ENCODE data around the gene ULK4. TPM values are rescaled to one million over a fixed set of nuclear protein-coding genes. Genes with fewer than 3 reads are reported as not detected.

ULK4 gene
- total RNA-seq, 2 experiments from 2014 or later, result 21.0 to 21.6 TPM

DNA sequence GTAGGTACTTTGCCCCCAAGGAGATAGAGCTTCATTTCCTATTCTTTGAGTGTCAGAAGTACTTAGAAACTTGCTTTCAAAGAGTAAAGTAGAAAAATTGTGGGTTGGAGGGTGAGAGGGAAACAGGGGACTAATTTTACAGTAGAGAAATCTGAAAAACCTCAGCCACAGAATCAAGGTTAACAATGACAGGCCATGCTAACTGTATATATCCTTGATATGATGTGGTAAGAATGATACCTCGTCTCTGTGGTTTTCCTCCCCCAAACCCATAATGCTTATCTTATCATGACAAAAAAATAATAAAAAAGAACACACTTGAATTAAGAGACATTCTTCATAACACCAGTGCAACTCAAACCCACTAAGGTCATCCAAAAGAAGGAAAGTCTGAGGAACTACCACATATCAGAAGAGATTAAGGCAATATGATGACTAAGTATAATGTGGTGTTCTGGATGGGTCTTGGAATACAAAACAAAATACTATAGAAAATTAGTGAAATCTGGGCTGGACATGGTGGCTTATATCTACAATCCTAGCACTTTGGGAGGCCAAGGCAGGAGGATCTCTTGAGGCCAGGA, 360.4 kb downstream of the ULK4 start:
- no peak overlapping the region for H3K4me3 Mint-ChIP-seq
- ChIA-PET CTCF (no interaction called here), POLR2A (no interaction called here)
- H3K36me3 Mint-ChIP-seq (ENCODE audit: low read depth), result no peaks in the 10 kb centered on the region
- peaks cover 6% of the 10 kb centered on the region for H3K4me1 Mint-ChIP-seq
- DNase-seq, result no peak
- no peak overlapping the region for H3K27ac Mint-ChIP-seq
- H3K9me3 Mint-ChIP-seq, result no peaks in the 10 kb centered on the region
- no peaks in the 10 kb centered on the region for H3K27me3 Mint-ChIP-seq

DNA sequence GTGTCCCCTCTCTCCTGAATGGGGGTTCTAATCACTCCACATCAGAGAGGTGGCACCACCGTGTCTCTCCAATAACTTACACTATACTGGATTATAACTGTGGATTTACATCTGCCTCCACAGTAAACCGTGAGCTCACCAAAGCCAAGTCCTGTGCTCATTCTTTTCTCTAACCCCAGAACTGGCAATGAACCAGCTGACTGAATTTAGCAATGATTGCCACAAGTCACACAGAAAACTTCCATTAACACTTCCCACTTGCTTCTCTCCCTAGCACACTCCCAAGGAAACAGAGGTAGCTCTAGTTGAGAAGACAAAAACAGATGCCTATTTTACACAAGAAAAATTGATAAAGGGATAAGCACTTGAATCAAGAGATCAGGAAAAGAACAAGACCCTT, 361.3 kb downstream of the ULK4 start:
- Mint-ChIP-seq H3K36me3 (ENCODE audit: low read depth) (no peaks in the 10 kb centered on the region), H3K4me1 (peaks cover 6% of the 10 kb centered on the region), H3K9me3 (no peaks in the 10 kb centered on the region), H3K27me3 (no peaks in the 10 kb centered on the region), H3K4me3 (no peak overlapping the region), H3K27ac (no peak overlapping the region)
- POLR2A ChIA-PET, result no interaction called here
- CTCF ChIA-PET, result no interaction called here
- no peak for DNase-seq

DNA sequence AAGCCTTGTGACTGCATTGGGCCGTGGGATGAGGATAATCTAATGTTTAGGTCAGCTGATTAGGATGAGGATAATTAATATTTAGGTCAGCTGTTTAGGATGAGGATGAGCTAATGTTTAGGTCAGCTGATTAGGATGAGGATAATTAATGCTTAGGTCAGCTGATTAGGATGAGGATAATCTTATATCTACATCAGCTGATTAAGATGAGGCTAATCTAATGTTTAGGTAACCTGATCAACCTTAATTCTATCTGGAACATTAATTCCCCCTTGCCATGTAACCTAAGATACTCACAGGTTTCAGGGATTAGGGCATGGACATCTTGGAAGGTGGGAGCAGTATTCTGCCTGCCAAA, 362.8 kb downstream of the ULK4 start:
- no peak for DNase-seq
- no peak overlapping the region for H3K4me3 Mint-ChIP-seq
- no peaks in the 10 kb centered on the region for H3K9me3 Mint-ChIP-seq
- ChIA-PET POLR2A (no interaction called here), CTCF (no interaction called here)
- H3K27ac Mint-ChIP-seq, result no peak overlapping the region
- no peaks in the 10 kb centered on the region for H3K36me3 Mint-ChIP-seq (ENCODE audit: low read depth)
- H3K27me3 Mint-ChIP-seq, result no peaks in the 10 kb centered on the region
- peaks cover 6% of the 10 kb centered on the region for H3K4me1 Mint-ChIP-seq

DNA sequence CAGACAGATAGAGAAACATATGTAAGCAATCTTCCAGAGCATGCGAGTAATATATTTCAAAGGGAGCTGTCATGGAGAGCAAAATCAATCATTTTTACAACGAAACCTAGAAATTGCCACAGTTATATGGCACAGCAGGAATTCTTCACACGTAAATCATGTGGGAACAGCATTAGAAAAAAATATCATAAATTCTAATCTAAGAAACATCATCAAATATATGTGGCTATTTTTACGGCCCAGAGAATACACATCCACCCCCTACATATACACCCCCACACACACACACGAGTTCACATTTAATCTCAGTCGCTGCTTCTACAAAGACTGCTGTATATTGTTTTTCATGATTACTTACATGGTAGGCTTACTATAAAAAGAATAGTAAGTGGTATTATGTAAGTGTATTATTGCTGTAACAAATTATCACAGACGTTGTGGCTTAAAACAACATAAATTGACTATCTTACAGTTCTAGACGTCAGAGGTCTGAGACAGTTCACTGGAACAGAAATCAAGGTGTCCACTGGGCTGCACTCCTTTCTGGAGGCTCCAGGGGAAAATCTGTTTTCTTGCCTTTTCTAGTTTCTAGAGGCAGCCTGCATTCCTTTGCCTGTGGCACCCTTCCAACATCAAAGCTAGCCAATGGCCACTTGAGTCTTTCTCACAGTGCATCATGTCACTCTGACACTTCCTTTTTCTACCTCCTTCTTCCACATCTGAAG, 363.3 kb downstream of the ULK4 start:
- H3K4me1 Mint-ChIP-seq, result peaks cover 6% of the 10 kb centered on the region
- no peaks in the 10 kb centered on the region for H3K27me3 Mint-ChIP-seq
- no peak for DNase-seq
- POLR2A ChIA-PET, result no interaction called here
- no peak overlapping the region for H3K4me3 Mint-ChIP-seq
- CTCF ChIA-PET, result no interaction called here
- no peaks in the 10 kb centered on the region for H3K36me3 Mint-ChIP-seq (ENCODE audit: low read depth)
- no peaks in the 10 kb centered on the region for H3K9me3 Mint-ChIP-seq
- no peak overlapping the region for H3K27ac Mint-ChIP-seq

DNA sequence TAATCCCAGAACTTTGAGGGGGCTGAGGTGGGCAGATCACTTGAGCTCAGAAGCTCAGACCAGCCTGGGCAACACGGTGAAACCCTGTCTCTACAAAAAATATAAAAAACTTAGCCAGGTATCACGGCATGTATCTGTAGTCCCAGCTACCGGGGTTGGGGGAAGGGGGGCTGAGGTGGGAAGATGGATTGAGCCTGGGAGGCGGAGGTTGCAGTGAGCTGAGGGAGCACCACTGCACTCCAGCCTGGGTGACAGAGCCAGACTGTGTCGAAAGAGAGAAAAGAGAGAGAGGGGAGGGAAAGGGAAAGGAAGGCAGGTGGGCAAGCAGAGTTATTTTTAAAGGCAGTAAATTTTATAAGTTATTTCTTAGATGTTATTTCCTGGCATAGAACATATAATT, 368.1 kb downstream of the ULK4 start:
- H3K27ac Mint-ChIP-seq, result no peak overlapping the region
- no peaks in the 10 kb centered on the region for H3K9me3 Mint-ChIP-seq
- no peaks in the 10 kb centered on the region for H3K36me3 Mint-ChIP-seq (ENCODE audit: low read depth)
- H3K4me3 Mint-ChIP-seq, result no peak overlapping the region
- DNase-seq, result no peak
- H3K27me3 Mint-ChIP-seq, result no peaks in the 10 kb centered on the region
- H3K4me1 Mint-ChIP-seq, result peaks cover 4% of the 10 kb centered on the region
- ChIA-PET CTCF (interaction anchor here (0.9 kb wide), 1 partner anchor 12 kb away, joined by 3 read pairs; no protein-coding TSS in a partner anchor), POLR2A (no interaction called here)

DNA sequence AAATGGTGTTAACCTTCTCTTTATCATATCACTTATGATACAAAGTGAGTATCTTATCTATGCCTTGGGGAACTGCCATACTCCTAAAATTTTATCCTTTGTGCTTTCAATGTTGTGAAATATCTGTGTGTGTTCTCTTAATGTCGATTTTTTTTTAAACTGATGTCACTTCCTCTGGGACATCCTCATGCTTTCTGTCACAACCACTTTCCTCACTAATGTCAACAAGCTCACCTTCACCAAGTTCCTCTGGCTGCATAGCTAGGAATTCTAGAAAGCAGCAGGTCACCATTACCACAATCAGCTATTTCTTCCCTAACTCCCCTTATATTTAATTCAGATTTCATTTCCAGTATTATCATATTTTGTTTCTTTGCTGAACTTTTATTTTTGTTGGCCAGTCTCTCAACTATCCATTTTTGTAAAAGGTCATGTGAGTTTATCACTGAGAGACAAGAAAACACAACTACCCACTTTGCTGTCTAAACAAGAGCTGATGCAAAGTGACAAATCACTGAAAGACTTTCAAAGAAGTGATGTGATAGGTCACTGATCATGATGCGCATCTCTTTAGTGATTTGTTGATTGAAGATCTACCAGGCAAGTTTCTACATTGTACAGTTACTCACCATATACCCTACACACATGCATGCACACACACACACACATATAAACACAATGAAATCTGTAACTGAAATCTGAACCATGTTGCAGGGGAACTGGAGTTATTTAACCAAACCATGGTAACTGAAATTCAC, 369.0 kb downstream of the ULK4 start:
- ChIA-PET POLR2A (no interaction called here), CTCF (interaction anchor here (0.9 kb wide), 1 partner anchor 11 kb away, joined by 3 read pairs; no protein-coding TSS in a partner anchor)
- H3K27me3 Mint-ChIP-seq, result no peaks in the 10 kb centered on the region
- no peaks in the 10 kb centered on the region for H3K36me3 Mint-ChIP-seq (ENCODE audit: low read depth)
- no peak overlapping the region for H3K4me3 Mint-ChIP-seq
- DNase-seq, result no peak
- no peaks in the 10 kb centered on the region for H3K9me3 Mint-ChIP-seq
- peaks cover 4% of the 10 kb centered on the region for H3K4me1 Mint-ChIP-seq
- no peak overlapping the region for H3K27ac Mint-ChIP-seq

DNA sequence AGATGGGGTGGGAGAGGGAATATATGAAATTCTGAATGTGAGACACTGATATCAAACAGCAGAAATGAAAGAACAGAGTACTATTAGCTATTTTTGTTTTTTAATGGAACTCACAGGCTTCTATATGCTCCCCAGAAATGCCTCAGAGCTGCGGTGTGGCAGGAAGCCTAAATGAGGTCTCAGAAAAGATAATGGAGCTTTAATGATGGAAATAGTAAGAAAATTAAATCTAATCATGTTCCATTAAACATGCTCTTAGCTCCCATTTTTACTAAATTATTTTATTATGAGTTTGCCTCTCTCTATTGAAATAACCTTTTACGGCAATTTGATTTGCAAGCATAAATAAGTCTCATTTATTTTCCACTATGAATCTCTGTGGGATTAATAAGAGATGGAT, 378.9 kb downstream of the ULK4 start:
- no peak overlapping the region for H3K27ac Mint-ChIP-seq
- H3K4me1 Mint-ChIP-seq, result no peaks in the 10 kb centered on the region
- no peak for DNase-seq
- CTCF ChIA-PET, result no interaction called here
- H3K4me3 Mint-ChIP-seq, result no peak overlapping the region
- H3K27me3 Mint-ChIP-seq, result no peaks in the 10 kb centered on the region
- peaks cover 4% of the 10 kb centered on the region for H3K9me3 Mint-ChIP-seq
- POLR2A ChIA-PET, result no interaction called here
- H3K36me3 Mint-ChIP-seq (ENCODE audit: low read depth), result peaks cover 5% of the 10 kb centered on the region

DNA sequence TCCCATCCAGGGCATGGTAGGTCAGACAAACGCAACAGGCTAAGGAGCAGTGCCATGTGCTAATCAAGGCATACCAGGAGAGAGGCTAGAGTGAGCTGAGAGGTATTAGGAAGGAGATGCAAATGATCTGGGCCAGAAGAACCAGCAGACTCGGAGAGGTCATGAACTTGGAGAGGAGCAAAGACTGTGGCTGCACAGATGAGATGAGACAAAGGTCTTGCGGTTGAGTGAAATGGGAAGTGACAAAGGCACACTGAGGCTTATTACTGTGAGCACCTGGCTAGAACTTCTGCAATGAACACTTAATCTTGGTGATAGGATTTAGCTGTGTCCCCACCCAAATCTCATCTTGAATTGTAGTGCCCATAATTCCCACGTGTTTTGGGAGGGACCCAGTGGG, 380.2 kb downstream of the ULK4 start:
- no peaks in the 10 kb centered on the region for H3K27me3 Mint-ChIP-seq
- no peak for DNase-seq
- peaks cover 5% of the 10 kb centered on the region for H3K36me3 Mint-ChIP-seq (ENCODE audit: low read depth)
- H3K4me3 Mint-ChIP-seq, result no peak overlapping the region
- no peak overlapping the region for H3K27ac Mint-ChIP-seq
- no peaks in the 10 kb centered on the region for H3K4me1 Mint-ChIP-seq
- ChIA-PET POLR2A (no interaction called here), CTCF (interaction anchor here (0.8 kb wide), 1 partner anchor 12 kb away, joined by 3 read pairs; no protein-coding TSS in a partner anchor)
- H3K9me3 Mint-ChIP-seq, result peaks cover 4% of the 10 kb centered on the region

DNA sequence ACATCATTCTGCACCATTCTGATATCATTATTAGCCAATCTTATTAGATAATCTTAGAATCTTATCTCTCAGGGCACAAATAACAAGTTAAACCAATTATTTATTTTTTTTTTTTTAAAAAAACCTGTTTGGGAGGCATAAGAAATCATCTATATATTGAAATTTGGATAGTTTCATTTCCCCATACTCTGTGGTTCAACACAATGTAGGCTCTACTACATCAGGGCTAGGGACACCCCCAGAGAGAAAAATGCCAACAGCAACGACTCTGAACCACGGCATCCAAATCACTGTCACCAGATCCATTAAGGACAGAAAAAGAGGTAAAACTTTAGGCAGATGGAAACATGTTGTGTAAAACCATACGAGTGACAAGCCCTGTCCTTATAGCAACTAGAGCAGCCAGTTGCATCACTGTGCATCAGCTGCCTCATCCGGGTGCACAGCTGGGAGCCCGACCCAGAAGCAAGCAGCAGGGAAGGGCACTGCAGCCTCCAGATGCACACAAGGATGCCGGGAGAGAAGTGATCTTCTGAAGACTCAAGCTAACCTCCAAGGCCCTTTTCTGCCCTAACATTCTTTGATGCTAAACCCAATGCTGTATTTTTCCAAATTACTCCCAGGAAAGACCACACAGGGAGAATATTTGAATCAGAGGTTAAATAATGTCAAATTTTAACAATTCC, 381.5 kb downstream of the ULK4 start:
- Mint-ChIP-seq H3K36me3 (ENCODE audit: low read depth) (peaks cover 3% of the 10 kb centered on the region), H3K4me3 (no peak overlapping the region), H3K9me3 (peaks cover 2% of the 10 kb centered on the region), H3K27me3 (no peaks in the 10 kb centered on the region), H3K27ac (no peak overlapping the region), H3K4me1 (no peaks in the 10 kb centered on the region)
- ChIA-PET POLR2A (no interaction called here), CTCF (no interaction called here)
- no peak for DNase-seq

DNA sequence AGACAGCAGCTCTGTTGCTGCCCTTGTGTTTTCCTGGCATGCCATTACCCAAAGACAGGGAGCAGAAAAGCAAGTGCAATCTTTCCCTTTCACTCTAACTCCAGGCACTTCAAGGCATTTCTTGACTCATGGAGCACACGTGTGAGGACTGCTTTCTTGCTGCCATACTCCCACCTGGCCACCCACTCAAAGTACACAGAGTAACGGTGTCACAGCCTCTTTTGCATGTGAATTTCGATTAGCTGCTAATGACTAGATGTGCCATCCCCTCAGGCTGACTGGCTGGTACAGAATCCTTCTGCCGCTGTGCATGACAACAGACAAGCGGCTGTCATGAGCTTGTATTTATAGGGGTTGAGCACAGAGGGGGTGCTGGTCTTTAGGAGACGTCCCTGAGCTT, 382.0 kb downstream of the ULK4 start:
- no peak for DNase-seq
- H3K4me1 Mint-ChIP-seq, result no peaks in the 10 kb centered on the region
- POLR2A ChIA-PET, result no interaction called here
- no peaks in the 10 kb centered on the region for H3K27me3 Mint-ChIP-seq
- no peak overlapping the region for H3K4me3 Mint-ChIP-seq
- H3K36me3 Mint-ChIP-seq (ENCODE audit: low read depth), result no peaks in the 10 kb centered on the region
- no peak overlapping the region for H3K27ac Mint-ChIP-seq
- H3K9me3 Mint-ChIP-seq, result peaks cover 2% of the 10 kb centered on the region
- CTCF ChIA-PET, result no interaction called here

DNA sequence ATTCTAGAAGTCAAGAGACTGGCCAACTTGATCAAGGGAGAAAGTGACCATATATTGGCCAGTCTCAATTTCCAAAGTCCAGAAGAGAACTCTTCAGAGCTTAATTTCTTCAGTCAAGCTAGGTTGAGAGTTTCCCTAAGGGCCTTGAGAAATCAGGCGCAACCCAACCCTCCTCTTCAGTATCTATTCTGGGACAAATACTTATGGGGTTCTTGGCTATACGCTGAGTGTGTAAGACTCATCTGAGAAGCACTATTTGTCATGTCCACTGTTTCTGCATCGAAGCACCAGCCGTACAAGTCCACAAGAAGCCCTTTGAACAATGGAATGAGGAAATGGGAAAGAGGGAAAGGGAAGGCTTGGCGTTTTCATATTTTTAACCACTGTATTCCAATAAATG, 383.1 kb downstream of the ULK4 start:
- H3K36me3 Mint-ChIP-seq (ENCODE audit: low read depth), result no peaks in the 10 kb centered on the region
- DNase-seq, result no peak
- H3K9me3 Mint-ChIP-seq, result peaks cover 2% of the 10 kb centered on the region
- no peaks in the 10 kb centered on the region for H3K4me1 Mint-ChIP-seq
- ChIA-PET POLR2A (no interaction called here), CTCF (no interaction called here)
- no peaks in the 10 kb centered on the region for H3K27me3 Mint-ChIP-seq
- no peak overlapping the region for H3K27ac Mint-ChIP-seq
- no peak overlapping the region for H3K4me3 Mint-ChIP-seq

DNA sequence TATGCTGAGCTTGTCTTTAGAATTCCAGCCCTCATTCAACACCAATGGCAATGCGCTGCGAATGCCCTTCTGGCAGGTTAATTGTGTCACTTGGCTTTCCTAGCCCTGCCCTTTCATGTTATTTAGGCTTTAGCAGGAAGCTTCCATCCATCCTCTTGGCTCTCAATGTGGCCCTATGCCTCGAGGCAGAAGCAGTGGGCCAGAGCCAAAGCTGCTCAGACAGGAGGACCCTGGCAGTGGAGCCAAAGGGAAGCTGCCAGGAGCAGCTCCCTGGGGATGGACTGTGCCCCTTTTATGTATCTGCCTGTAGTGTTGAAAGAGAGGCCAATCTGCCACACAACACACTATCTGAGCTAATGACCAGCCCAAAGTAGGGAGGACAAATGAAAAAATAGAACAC, 386.2 kb downstream of the ULK4 start:
- CTCF ChIA-PET, result no interaction called here
- H3K4me3 Mint-ChIP-seq, result no peak overlapping the region
- H3K4me1 Mint-ChIP-seq, result no peaks in the 10 kb centered on the region
- H3K36me3 Mint-ChIP-seq (ENCODE audit: low read depth), result no peaks in the 10 kb centered on the region
- DNase-seq, result no peak
- POLR2A ChIA-PET, result no interaction called here
- H3K27ac Mint-ChIP-seq, result no peak overlapping the region
- peaks cover 2% of the 10 kb centered on the region for H3K9me3 Mint-ChIP-seq
- no peaks in the 10 kb centered on the region for H3K27me3 Mint-ChIP-seq

DNA sequence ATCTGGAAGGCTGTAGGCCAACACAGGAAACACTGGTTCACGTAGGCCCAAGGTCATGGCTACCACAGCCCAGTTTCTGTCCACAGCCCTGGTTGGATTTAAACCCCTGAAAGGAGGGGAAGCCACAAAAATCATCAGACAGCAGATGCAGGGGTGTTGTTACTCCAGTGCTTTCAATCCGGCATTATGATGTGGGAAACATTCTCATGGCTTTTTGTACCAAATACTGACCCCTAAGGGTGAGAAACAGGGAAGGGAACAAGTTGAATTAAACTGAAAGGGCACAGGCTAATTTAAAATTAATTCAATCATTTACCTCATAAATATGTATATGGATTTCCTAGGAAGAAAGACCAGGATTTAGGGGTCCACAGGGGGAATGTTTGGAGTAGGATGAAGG, 387.0 kb downstream of the ULK4 start:
- H3K27me3 Mint-ChIP-seq, result no peaks in the 10 kb centered on the region
- ChIA-PET CTCF (no interaction called here), POLR2A (no interaction called here)
- no peaks in the 10 kb centered on the region for H3K36me3 Mint-ChIP-seq (ENCODE audit: low read depth)
- H3K27ac Mint-ChIP-seq, result no peak overlapping the region
- peaks cover 2% of the 10 kb centered on the region for H3K9me3 Mint-ChIP-seq
- no peak for DNase-seq
- H3K4me1 Mint-ChIP-seq, result no peaks in the 10 kb centered on the region
- H3K4me3 Mint-ChIP-seq, result no peak overlapping the region
